ENCODE data around the gene FLYWCH1. TPM values are rescaled to one million over a fixed set of nuclear protein-coding genes. Genes with fewer than 3 reads are reported as not detected.

Gene FLYWCH1
- total RNA-seq, 1 experiment from 2014 or later, result 32.6 TPM

DNA sequence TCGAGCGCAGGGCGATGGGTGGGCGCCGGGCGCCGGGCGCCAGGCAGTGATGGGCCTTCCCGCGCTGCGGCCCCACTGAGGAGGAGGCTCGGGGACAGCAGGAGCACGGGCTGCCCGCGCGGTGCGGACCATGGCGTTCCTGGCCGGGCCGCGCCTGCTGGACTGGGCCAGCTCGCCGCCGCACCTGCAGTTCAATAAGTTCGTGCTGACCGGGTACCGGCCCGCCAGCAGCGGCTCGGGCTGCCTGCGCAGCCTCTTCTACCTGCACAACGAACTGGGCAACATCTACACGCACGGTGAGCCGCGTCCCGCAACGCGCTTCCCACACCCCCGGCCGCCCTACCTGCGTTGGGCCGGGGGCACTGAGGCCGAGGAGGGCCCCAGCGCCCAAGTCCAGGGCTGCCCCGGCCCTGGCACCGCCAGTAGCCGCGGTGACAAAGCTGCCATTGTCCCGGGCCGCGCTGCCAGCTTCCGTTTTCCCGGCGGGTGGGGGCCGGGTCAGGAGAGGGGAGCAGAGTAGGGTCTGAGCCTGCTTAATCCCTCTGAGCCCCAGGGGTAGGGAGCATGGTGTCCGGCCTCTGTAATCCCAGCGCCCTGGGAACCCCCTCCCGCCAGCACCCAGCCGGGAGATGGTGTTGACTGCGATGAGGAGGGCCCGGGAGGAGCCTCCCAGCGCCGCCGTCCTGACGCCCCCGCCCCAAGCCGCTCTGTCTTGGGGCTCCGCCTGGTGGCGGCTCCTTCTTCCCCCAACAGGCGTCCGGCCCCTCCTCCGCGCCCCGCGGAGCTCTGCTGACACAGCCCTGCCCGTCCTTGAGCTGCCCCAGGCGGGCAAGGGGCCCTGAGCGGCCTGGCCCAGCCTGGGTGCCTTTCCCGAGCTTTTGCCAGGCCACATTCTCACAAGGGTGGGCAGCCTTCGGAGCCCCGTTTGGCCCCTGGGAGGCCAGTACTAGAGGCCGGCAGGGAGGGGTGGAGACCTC lies 58.1 kb downstream of the FLYWCH1 start (continued):
- TF ChIP-seq ARID4B (CRISPR knock-in tag; IDR thresholded peaks at IDR 0.05; ENCODE audit: borderline replicate concordance), result peak; percentile 12; the same call in 1 of the 2 replicates
- no peak for TF ChIP-seq CREB1 (CRISPR knock-in tag; IDR thresholded peaks at IDR 0.05)
- no peak for TF ChIP-seq ATF6 (CRISPR knock-in tag; IDR thresholded peaks at IDR 0.05)
- TF ChIP-seq, protein P1, sequence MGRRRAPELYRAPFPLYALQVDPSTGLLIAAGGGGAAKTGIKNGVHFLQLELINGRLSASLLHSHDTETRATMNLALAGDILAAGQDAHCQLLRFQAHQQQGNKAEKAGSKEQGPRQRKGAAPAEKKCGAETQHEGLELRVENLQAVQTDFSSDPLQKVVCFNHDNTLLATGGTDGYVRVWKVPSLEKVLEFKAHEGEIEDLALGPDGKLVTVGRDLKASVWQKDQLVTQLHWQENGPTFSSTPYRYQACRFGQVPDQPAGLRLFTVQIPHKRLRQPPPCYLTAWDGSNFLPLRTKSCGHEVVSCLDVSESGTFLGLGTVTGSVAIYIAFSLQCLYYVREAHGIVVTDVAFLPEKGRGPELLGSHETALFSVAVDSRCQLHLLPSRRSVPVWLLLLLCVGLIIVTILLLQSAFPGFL (CRISPR knock-in tag; IDR thresholded peaks at IDR 0.05; ENCODE audit: borderline replicate concordance), result no peak
- TF ChIP-seq EMX1 (CRISPR knock-in tag; IDR thresholded peaks at IDR 0.05), result peak; percentile 34; the same call in 1 of the 2 replicates
- TF ChIP-seq, protein P2, sequence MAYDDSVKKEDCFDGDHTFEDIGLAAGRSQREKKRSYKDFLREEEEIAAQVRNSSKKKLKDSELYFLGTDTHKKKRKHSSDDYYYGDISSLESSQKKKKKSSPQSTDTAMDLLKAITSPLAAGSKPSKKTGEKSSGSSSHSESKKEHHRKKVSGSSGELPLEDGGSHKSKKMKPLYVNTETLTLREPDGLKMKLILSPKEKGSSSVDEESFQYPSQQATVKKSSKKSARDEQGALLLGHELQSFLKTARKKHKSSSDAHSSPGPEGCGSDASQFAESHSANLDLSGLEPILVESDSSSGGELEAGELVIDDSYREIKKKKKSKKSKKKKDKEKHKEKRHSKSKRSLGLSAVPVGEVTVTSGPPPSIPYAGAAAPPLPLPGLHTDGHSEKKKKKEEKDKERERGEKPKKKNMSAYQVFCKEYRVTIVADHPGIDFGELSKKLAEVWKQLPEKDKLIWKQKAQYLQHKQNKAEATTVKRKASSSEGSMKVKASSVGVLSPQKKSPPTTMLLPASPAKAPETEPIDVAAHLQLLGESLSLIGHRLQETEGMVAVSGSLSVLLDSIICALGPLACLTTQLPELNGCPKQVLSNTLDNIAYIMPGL (CRISPR knock-in tag; IDR thresholded peaks at IDR 0.05), result no peak; the same call in none of the 2 replicates
- TF ChIP-seq, protein P3, sequence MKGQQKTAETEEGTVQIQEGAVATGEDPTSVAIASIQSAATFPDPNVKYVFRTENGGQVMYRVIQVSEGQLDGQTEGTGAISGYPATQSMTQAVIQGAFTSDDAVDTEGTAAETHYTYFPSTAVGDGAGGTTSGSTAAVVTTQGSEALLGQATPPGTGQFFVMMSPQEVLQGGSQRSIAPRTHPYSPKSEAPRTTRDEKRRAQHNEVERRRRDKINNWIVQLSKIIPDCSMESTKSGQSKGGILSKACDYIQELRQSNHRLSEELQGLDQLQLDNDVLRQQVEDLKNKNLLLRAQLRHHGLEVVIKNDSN (CRISPR knock-in tag; IDR thresholded peaks at IDR 0.05), result no peak
- 0 out of 2 replicates have a peak, but pooled peaks have one; percentile 27 for TF ChIP-seq ZNF423 (CRISPR knock-in tag; IDR thresholded peaks at IDR 0.05)
- TF ChIP-seq ERG (CRISPR knock-in tag; IDR thresholded peaks at IDR 0.05), result peak; percentile 24; the same call in 1 of the 2 replicates
- peak; percentile 56; the same call in 1 of the 2 replicates for TF ChIP-seq ETV6 (CRISPR knock-in tag; IDR thresholded peaks at IDR 0.05)
- TF ChIP-seq RORB (CRISPR knock-in tag; IDR thresholded peaks at IDR 0.05), result no peak
- TF ChIP-seq NFATC4 (CRISPR knock-in tag; IDR thresholded peaks at IDR 0.05), result 0 out of 2 replicates have a peak, but pooled peaks have one; percentile 3
- TF ChIP-seq, protein P4, sequence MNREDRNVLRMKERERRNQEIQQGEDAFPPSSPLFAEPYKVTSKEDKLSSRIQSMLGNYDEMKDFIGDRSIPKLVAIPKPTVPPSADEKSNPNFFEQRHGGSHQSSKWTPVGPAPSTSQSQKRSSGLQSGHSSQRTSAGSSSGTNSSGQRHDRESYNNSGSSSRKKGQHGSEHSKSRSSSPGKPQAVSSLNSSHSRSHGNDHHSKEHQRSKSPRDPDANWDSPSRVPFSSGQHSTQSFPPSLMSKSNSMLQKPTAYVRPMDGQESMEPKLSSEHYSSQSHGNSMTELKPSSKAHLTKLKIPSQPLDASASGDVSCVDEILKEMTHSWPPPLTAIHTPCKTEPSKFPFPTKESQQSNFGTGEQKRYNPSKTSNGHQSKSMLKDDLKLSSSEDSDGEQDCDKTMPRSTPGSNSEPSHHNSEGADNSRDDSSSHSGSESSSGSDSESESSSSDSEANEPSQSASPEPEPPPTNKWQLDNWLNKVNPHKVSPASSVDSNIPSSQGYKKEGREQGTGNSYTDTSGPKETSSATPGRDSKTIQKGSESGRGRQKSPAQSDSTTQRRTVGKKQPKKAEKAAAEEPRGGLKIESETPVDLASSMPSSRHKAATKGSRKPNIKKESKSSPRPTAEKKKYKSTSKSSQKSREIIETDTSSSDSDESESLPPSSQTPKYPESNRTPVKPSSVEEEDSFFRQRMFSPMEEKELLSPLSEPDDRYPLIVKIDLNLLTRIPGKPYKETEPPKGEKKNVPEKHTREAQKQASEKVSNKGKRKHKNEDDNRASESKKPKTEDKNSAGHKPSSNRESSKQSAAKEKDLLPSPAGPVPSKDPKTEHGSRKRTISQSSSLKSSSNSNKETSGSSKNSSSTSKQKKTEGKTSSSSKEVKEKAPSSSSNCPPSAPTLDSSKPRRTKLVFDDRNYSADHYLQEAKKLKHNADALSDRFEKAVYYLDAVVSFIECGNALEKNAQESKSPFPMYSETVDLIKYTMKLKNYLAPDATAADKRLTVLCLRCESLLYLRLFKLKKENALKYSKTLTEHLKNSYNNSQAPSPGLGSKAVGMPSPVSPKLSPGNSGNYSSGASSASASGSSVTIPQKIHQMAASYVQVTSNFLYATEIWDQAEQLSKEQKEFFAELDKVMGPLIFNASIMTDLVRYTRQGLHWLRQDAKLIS (CRISPR knock-in tag; IDR thresholded peaks at IDR 0.05; ENCODE audit: borderline replicate concordance), result no peak
- TF ChIP-seq TP53 (CRISPR knock-in tag; IDR thresholded peaks at IDR 0.05), result 0 out of 2 replicates have a peak, but pooled peaks have one; percentile 34
- TF ChIP-seq ATF1 (CRISPR knock-in tag; IDR thresholded peaks at IDR 0.05), result no peak; the same call in 1 of the 2 replicates
- TF ChIP-seq FOXP4 (CRISPR knock-in tag; IDR thresholded peaks at IDR 0.05), result peak; percentile 59; the same call in 1 of the 2 replicates
- no peak for TF ChIP-seq CREM (CRISPR knock-in tag; IDR thresholded peaks at IDR 0.05)
- peak; percentile 66; the same call in 1 of the 2 replicates for TF ChIP-seq ZNF263 (CRISPR knock-in tag; IDR thresholded peaks at IDR 0.05; ENCODE audit: low read depth)
- TF ChIP-seq RELA (CRISPR knock-in tag; IDR thresholded peaks at IDR 0.05; ENCODE audit: borderline replicate concordance), result no peak

Data from WTC11 (cell line).